ENCODE results near the gene NEO1.

DNA sequence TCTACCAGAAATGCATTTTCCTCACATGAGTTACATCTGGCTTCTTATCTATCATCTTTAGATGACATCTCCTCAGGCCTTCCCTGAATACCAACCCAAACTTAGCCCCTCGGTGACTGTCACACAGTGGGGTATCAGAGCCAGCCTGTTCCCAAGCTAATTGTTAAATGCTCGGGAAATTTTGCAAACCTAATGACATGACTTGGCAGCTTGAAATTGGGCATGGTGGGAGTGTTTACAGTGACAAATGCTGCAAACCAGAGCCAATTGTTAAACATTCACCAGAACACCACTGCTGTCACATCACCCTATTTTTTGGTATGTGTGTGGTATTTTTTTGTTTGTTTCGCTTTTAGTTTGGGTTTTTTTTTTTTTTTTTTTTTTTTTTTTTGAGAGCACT, 185.6 kb downstream of the NEO1 start:
- no peak for TF ChIP-seq EZH2 (IDR thresholded peaks at IDR 0.05; ENCODE audit: low read length)
- TF ChIP-seq, protein P1, sequence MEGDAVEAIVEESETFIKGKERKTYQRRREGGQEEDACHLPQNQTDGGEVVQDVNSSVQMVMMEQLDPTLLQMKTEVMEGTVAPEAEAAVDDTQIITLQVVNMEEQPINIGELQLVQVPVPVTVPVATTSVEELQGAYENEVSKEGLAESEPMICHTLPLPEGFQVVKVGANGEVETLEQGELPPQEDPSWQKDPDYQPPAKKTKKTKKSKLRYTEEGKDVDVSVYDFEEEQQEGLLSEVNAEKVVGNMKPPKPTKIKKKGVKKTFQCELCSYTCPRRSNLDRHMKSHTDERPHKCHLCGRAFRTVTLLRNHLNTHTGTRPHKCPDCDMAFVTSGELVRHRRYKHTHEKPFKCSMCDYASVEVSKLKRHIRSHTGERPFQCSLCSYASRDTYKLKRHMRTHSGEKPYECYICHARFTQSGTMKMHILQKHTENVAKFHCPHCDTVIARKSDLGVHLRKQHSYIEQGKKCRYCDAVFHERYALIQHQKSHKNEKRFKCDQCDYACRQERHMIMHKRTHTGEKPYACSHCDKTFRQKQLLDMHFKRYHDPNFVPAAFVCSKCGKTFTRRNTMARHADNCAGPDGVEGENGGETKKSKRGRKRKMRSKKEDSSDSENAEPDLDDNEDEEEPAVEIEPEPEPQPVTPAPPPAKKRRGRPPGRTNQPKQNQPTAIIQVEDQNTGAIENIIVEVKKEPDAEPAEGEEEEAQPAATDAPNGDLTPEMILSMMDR (optimal IDR thresholded peaks at IDR 0.05 in 1 of 3, IDR thresholded peaks at IDR 0.05 in 1 of 3, conservative IDR thresholded peaks at IDR 0.05 in 1 of 3; ENCODE audit: extremely low read depth in 1 of 3, insufficient read depth in 2 of 3, low read length in 3 of 3), result no peak

Measured in keratinocyte (primary cell).